Measurements from ENCODE around the gene CASP10. TPM values are rescaled to one million over a fixed set of nuclear protein-coding genes. Genes with fewer than 3 reads are reported as not detected.
A peak's percentile ranks its signal among the peaks of the same experiment; 100 is the strongest.

Gene CASP10
- total and polyA plus RNA-seq, 2 of the 13 experiments (the other 11 are each of a cell fraction or from before 2014, with no cell fraction given) = 22.2 to 23.8 TPM

DNA sequence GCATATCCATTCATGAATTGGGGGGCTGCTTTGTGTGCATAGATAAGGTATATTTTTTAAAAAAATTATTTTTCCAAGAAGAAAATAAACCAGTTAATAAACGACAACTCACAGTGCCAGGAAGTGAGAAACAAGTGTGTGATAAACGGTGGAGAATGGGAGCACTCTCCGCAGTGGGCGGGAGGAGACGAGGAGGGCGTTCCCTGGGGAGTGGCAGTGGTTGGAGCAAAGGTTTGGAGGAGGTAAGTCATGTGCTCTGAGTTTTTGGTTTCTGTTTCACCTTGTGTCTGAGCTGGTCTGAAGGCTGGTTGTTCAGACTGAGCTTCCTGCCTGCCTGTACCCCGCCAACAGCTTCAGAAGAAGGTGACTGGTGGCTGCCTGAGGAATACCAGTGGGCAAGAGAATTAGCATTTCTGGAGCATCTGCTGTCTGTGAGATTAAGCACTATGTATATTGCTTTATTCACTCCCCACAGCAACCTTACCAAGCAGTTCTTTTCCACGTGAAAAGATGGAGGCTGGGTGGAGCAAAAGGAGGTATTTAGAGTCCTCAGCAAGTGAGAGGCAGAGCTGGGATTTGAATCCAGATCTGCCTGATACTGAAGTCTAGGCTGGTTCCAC, 50.4 kb downstream of the CASP10 start (continued):
- TF ChIP-seq ZSCAN31 (CRISPR knock-in tag; IDR thresholded peaks at IDR 0.05; ENCODE audit: low read depth) (no peak), ZNF570 (CRISPR knock-in tag; IDR thresholded peaks at IDR 0.05; ENCODE audit: borderline replicate concordance) (no peak), ZNF672 (CRISPR knock-in tag; IDR thresholded peaks at IDR 0.05) (no peak), ZFP36 (IDR thresholded peaks at IDR 0.05; ENCODE audit: borderline replicate concordance, low read depth, low read length, partially characterized antibody) (no peak), ZSCAN21 (CRISPR knock-in tag; IDR thresholded peaks at IDR 0.05; ENCODE audit: borderline replicate concordance) (0 out of 2 replicates have a peak, but pooled peaks have one; percentile 18), CCAR2 (optimal IDR thresholded peaks at IDR 0.05; ENCODE audit: low read depth, low read length) (no peak), YEATS4 (CRISPR knock-in tag; IDR thresholded peaks at IDR 0.05; ENCODE audit: borderline replicate concordance) (peak; percentile 76), WIZ (CRISPR knock-in tag; IDR thresholded peaks at IDR 0.05) (no peak), ZNF670 (CRISPR knock-in tag; IDR thresholded peaks at IDR 0.05; ENCODE audit: borderline replicate concordance) (no peak; the same call in 1 of the 2 replicates), XBP1 (CRISPR knock-in tag; IDR thresholded peaks at IDR 0.05) (no peak; the same call in 1 of the 2 replicates), PTBP1 (IDR thresholded peaks at IDR 0.05; ENCODE audit: low read depth, low read length, poor library complexity, severe bottlenecking) (no peak), ZNF605 (CRISPR knock-in tag; IDR thresholded peaks at IDR 0.05) (no peak), TBX3 (IDR thresholded peaks at IDR 0.05; ENCODE audit: borderline replicate concordance) (no peak), NFYB (CRISPR knock-in tag; IDR thresholded peaks at IDR 0.05) (peak; percentile 67), PLRG1 (conservative IDR thresholded peaks at IDR 0.05) (no peak)
- TF ChIP-seq, protein P1, sequence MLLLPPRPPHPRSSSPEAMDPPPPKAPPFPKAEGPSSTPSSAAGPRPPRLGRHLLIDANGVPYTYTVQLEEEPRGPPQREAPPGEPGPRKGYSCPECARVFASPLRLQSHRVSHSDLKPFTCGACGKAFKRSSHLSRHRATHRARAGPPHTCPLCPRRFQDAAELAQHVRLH (CRISPR knock-in tag; IDR thresholded peaks at IDR 0.05; ENCODE audit: borderline replicate concordance, low read depth) = no peak; the same call in 1 of the 2 replicates
- TF ChIP-seq, protein P2, sequence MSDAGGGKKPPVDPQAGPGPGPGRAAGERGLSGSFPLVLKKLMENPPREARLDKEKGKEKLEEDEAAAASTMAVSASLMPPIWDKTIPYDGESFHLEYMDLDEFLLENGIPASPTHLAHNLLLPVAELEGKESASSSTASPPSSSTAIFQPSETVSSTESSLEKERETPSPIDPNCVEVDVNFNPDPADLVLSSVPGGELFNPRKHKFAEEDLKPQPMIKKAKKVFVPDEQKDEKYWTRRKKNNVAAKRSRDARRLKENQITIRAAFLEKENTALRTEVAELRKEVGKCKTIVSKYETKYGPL (CRISPR knock-in tag; IDR thresholded peaks at IDR 0.05) = no peak
- TF ChIP-seq, protein P3, sequence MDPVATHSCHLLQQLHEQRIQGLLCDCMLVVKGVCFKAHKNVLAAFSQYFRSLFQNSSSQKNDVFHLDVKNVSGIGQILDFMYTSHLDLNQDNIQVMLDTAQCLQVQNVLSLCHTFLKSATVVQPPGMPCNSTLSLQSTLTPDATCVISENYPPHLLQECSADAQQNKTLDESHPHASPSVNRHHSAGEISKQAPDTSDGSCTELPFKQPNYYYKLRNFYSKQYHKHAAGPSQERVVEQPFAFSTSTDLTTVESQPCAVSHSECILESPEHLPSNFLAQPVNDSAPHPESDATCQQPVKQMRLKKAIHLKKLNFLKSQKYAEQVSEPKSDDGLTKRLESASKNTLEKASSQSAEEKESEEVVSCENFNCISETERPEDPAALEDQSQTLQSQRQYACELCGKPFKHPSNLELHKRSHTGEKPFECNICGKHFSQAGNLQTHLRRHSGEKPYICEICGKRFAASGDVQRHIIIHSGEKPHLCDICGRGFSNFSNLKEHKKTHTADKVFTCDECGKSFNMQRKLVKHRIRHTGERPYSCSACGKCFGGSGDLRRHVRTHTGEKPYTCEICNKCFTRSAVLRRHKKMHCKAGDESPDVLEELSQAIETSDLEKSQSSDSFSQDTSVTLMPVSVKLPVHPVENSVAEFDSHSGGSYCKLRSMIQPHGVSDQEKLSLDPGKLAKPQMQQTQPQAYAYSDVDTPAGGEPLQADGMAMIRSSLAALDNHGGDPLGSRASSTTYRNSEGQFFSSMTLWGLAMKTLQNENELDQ (CRISPR knock-in tag; IDR thresholded peaks at IDR 0.05; ENCODE audit: borderline replicate concordance) = no peak
- TF ChIP-seq, protein P4, sequence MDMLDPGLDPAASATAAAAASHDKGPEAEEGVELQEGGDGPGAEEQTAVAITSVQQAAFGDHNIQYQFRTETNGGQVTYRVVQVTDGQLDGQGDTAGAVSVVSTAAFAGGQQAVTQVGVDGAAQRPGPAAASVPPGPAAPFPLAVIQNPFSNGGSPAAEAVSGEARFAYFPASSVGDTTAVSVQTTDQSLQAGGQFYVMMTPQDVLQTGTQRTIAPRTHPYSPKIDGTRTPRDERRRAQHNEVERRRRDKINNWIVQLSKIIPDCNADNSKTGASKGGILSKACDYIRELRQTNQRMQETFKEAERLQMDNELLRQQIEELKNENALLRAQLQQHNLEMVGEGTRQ (IDR thresholded peaks at IDR 0.05; ENCODE audit: low read depth, low read length) = peak; percentile 71
- TF ChIP-seq, protein P4 (CRISPR knock-in tag; IDR thresholded peaks at IDR 0.05; ENCODE audit: borderline replicate concordance) = peak; percentile 82; the same call in 1 of the 2 replicates
- TF ChIP-seq, protein P5, sequence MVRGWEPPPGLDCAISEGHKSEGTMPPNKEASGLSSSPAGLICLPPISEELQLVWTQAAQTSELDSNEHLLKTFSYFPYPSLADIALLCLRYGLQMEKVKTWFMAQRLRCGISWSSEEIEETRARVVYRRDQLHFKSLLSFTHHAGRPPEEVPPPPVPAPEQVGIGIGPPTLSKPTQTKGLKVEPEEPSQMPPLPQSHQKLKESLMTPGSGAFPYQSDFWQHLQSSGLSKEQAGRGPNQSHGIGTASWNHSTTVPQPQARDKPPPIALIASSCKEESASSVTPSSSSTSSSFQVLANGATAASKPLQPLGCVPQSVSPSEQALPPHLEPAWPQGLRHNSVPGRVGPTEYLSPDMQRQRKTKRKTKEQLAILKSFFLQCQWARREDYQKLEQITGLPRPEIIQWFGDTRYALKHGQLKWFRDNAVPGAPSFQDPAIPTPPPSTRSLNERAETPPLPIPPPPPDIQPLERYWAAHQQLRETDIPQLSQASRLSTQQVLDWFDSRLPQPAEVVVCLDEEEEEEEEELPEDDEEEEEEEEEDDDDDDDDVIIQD (CRISPR knock-in tag; IDR thresholded peaks at IDR 0.05; ENCODE audit: low read depth) = peak; percentile 84
- TF ChIP-seq, protein P6, sequence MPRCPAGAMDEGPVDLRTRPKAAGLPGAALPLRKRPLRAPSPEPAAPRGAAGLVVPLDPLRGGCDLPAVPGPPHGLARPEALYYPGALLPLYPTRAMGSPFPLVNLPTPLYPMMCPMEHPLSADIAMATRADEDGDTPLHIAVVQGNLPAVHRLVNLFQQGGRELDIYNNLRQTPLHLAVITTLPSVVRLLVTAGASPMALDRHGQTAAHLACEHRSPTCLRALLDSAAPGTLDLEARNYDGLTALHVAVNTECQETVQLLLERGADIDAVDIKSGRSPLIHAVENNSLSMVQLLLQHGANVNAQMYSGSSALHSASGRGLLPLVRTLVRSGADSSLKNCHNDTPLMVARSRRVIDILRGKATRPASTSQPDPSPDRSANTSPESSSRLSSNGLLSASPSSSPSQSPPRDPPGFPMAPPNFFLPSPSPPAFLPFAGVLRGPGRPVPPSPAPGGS (CRISPR knock-in tag; IDR thresholded peaks at IDR 0.05) = no peak

Measured in HepG2 (cell line).